Measurements from ENCODE around the gene MRPL42. TPM values are rescaled to one million over a fixed set of nuclear protein-coding genes. Genes with fewer than 3 reads are reported as not detected.

Gene MRPL42
- total RNA-seq, 1 donor from 2014 or later = 44.6 TPM

DNA sequence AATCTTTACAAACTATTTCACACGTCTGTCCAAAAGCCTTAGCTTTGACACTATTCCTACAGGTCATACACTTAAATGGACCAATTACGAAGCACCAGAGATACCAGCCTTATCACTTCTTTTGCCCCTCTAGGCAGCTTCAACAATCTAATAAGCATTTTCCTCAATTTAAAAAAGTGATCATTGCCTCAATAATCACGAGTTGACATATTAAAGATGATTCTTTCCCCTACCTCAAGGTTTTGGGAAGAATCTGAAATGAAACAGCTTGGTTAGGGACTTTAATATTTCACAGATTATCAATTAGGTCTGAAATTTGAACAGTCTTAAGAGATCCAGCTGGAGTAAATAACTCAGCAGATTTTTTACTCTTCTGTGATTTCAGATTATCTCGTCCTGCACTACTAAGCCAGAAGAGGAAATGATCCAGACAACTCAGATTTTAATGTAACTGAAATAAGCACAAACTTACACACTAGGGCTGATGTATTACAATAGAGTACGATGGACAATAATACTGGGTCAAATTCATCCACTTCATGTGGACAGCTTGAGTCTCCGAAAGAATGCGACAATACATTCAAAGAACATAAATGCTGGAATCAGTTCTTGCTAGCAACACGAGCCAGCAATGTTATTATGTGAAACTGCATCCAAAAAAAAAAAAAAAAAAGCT, 41.4 kb upstream of the MRPL42 start:
- H3K36me3 Mint-ChIP-seq (ENCODE audit: low read depth) = peaks cover 12% of the 10 kb centered on the region

DNA sequence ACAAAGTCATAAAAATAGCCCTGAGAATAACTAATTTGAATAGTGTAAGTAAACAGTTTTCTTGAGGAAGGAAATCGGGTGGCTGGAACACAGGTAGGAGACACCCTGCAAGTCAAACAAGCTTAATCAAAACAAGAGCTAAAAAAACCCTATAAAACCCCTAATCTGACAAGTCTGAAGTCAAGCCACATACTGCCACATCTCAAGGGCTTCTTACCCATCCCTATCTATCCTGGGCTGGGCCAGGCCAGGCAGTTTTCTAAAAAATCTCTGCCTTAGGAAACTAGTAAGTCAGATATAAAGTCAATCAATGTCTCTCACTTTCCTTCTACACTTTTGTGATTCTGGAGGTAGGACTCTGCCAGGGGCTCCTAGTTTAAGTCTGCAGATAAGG, 40.9 kb upstream of the MRPL42 start:
- POLR2A ChIA-PET = interaction anchor here (0.7 to 3.9 kb wide), 4 partner anchors 11 to 439 kb away, joined by 5 to 24 read pairs (median 9); partner anchors contain the start of gene UBE2N
- TF ChIP-seq, protein P1, sequence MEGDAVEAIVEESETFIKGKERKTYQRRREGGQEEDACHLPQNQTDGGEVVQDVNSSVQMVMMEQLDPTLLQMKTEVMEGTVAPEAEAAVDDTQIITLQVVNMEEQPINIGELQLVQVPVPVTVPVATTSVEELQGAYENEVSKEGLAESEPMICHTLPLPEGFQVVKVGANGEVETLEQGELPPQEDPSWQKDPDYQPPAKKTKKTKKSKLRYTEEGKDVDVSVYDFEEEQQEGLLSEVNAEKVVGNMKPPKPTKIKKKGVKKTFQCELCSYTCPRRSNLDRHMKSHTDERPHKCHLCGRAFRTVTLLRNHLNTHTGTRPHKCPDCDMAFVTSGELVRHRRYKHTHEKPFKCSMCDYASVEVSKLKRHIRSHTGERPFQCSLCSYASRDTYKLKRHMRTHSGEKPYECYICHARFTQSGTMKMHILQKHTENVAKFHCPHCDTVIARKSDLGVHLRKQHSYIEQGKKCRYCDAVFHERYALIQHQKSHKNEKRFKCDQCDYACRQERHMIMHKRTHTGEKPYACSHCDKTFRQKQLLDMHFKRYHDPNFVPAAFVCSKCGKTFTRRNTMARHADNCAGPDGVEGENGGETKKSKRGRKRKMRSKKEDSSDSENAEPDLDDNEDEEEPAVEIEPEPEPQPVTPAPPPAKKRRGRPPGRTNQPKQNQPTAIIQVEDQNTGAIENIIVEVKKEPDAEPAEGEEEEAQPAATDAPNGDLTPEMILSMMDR (IDR thresholded peaks at IDR 0.05) = no peak
- H3K27ac Mint-ChIP-seq = peak overlapping the region; percentile 83
- peak overlapping the region; percentile 58 for H3K4me3 Mint-ChIP-seq
- no peaks in the 10 kb centered on the region for H3K9me3 Mint-ChIP-seq
- peaks cover 91% of the 10 kb centered on the region for H3K4me1 Mint-ChIP-seq
- DNase-seq (no peak), ATAC-seq (ENCODE audit: low read depth) (peak; percentile 53)
- CTCF ChIA-PET = interaction anchor here (1.1 to 1.3 kb wide), 4 partner anchors 23 to 676 kb away, joined by 3 to 4 read pairs (median 3); no protein-coding TSS in a partner anchor
- peaks cover 14% of the 10 kb centered on the region for H3K36me3 Mint-ChIP-seq (ENCODE audit: low read depth)
- H3K27me3 Mint-ChIP-seq = no peaks in the 10 kb centered on the region
- intact Hi-C loops (cut with micrococcal nuclease) = loop anchor here (1.0 kb wide), 2 partner anchors 10 to 16 kb away; no protein-coding TSS in a partner anchor

More for the DNA sequence above, 41.4 kb upstream of the MRPL42 start:
- H3K9me3 Mint-ChIP-seq = no peaks in the 10 kb centered on the region
- DNase-seq (no peak), ATAC-seq (ENCODE audit: low read depth) (peak; percentile 47)
- H3K4me3 Mint-ChIP-seq = peak overlapping the region; percentile 58
- TF ChIP-seq, protein P1 (IDR thresholded peaks at IDR 0.05) = no peak
- H3K4me1 Mint-ChIP-seq = peaks cover 90% of the 10 kb centered on the region
- peak overlapping the region; percentile 83 for H3K27ac Mint-ChIP-seq
- POLR2A ChIA-PET = interaction anchor here (0.7 to 3.9 kb wide), 5 partner anchors 8 to 438 kb away, joined by 5 to 24 read pairs (median 6); partner anchors contain the start of gene UBE2N
- intact Hi-C loops (cut with micrococcal nuclease) = loop anchor here (1.0 kb wide), 2 partner anchors 10 to 16 kb away; no protein-coding TSS in a partner anchor
- H3K27me3 Mint-ChIP-seq = no peaks in the 10 kb centered on the region
- CTCF ChIA-PET = interaction anchor here (1.1 to 1.3 kb wide), 5 partner anchors 23 to 676 kb away, joined by 3 to 4 read pairs (median 3); no protein-coding TSS in a partner anchor

DNA sequence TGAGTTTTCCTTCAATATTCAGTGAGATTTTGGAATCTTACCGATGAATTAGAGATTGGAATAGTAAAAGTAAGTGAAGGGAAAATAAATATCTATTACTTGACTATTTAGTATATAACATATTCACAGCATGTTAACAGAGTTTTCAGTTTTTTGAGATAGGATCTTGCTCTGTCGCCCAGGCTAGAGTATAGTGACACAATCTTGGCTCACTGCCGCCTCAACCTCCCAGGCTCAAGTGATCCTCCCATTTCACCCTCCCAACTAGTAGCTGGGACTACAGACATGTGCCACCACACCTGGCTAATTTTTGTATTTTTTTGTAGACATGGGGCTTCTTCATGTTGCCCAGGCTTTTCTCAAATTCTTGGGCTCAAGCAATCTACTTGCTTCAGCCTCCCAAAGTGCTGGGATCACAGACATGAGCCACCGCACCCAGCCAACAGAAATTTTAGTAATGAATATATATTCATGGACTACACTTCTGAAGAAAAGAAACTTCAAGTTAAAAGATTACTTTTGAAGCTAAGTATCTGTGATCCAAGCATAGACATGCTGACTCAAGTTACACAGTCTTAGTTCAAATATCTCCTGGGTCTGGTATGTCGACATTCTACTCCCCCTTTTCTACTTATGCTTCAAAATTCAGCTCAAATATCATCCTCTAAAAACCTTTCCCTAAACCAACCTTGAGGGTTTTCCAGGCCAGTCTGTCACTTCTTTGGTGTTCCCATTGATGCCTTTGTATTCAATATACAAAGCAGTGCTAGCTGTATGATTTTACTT, 39.3 kb upstream of the MRPL42 start:
- ATAC-seq (ENCODE audit: low read depth) (no peak), DNase-seq (no peak)
- CTCF ChIA-PET = interaction anchor here (1.0 to 4.4 kb wide), 2 partner anchors 8 to 440 kb away, joined by 5 to 33 read pairs; no protein-coding TSS in a partner anchor
- POLR2A ChIA-PET = no interaction called here
- Mint-ChIP-seq H3K9me3 (no peaks in the 10 kb centered on the region), H3K27me3 (no peaks in the 10 kb centered on the region), H3K36me3 (ENCODE audit: low read depth) (peaks cover 10% of the 10 kb centered on the region), H3K27ac (peak overlapping the region; percentile 83), H3K4me3 (no peak overlapping the region), H3K4me1 (peaks cover 91% of the 10 kb centered on the region)
- TF ChIP-seq, protein P1 (IDR thresholded peaks at IDR 0.05) = no peak
- intact Hi-C loops (cut with micrococcal nuclease) = loop anchor here (1.0 kb wide), 1 partner anchor 9 kb away; no protein-coding TSS in a partner anchor

DNA sequence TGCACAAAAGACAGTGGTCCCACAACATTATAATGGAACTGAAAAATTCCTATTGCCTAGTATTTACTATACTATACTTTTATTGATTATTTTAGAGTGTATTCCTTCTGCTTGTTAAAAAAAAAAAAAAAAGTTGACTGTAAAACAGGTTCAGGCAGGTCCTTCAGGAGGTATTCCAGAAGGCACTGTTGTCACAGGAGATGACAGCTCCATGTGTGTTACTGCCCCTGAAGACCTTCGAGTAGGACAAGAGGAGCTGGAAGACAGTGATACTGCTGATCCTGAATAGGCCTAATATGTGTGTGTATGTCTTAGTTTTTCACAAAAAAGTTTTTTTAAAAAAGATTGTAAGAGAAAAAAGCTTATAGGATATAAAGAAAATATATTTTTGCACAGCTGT, 37.9 kb upstream of the MRPL42 start:
- Mint-ChIP-seq H3K4me3 (no peak overlapping the region), H3K27me3 (no peaks in the 10 kb centered on the region), H3K27ac (no peak overlapping the region), H3K36me3 (ENCODE audit: low read depth) (peaks cover 10% of the 10 kb centered on the region), H3K4me1 (peaks cover 92% of the 10 kb centered on the region), H3K9me3 (no peaks in the 10 kb centered on the region)
- ChIA-PET POLR2A (no interaction called here), CTCF (interaction anchor here (4.4 kb wide), 1 partner anchor 9 kb away, joined by 33 read pairs; no protein-coding TSS in a partner anchor)
- ATAC-seq (ENCODE audit: low read depth) = no peak
- intact Hi-C loops (cut with micrococcal nuclease) = no loop called here
- no peak for DNase-seq
- TF ChIP-seq, protein P1 (IDR thresholded peaks at IDR 0.05) = no peak
